ENCODE results near the gene UQCRQ. TPM values are rescaled to one million over a fixed set of nuclear protein-coding genes. Genes with fewer than 3 reads are reported as not detected.

The UQCRQ gene
- total RNA-seq, 1 experiment from 2014 or later: 719 TPM

GRCh38 chr5:132827943-132828673 is 38.3 kb upstream of the UQCRQ start:
- Mint-ChIP-seq H3K4me3 (ENCODE audit: low read depth, unreplicated experiment) (no peak overlapping the region), H3K9me3 (ENCODE audit: low read depth, unreplicated experiment) (no peaks in the 10 kb centered on the region), H3K4me1 (ENCODE audit: low read depth, unreplicated experiment) (peaks cover 19% of the 10 kb centered on the region), H3K27me3 (ENCODE audit: unreplicated experiment) (no peaks in the 10 kb centered on the region), H3K36me3 (ENCODE audit: insufficient read depth, unreplicated experiment) (peaks cover 38% of the 10 kb centered on the region), H3K27ac (ENCODE audit: unreplicated experiment) (no peak overlapping the region)
- intact Hi-C loops (cut with micrococcal nuclease; ENCODE audit: unreplicated experiment): loop anchor here (2.0 to 10.0 kb wide), 2 partner anchors 55 to 243 kb away; no protein-coding TSS in a partner anchor
- DNase-seq: no peak
- BruUV-seq (replicated peaks): TSS peak; percentile 43
- TF ChIP-seq CTCF (IDR thresholded peaks at IDR 0.05; ENCODE audit: unreplicated experiment): no peak
- CTCF ChIA-PET: interaction anchor here (0.5 to 3.2 kb wide), 4 partner anchors 21 to 440 kb away, joined by 3 to 23 read pairs (median 4); no protein-coding TSS in a partner anchor

- peaks cover 35% of the 10 kb centered on the region for H3K36me3 Mint-ChIP-seq (ENCODE audit: insufficient read depth, unreplicated experiment)
- no TSS peak for BruUV-seq (replicated peaks)
- H3K9me3 Mint-ChIP-seq (ENCODE audit: low read depth, unreplicated experiment): no peaks in the 10 kb centered on the region
- no peak for TF ChIP-seq CTCF (IDR thresholded peaks at IDR 0.05; ENCODE audit: unreplicated experiment)
- peaks cover 19% of the 10 kb centered on the region for H3K4me1 Mint-ChIP-seq (ENCODE audit: low read depth, unreplicated experiment)
- peak overlapping the region; percentile 78 for H3K27ac Mint-ChIP-seq (ENCODE audit: unreplicated experiment)
- intact Hi-C loops (cut with micrococcal nuclease; ENCODE audit: unreplicated experiment): loop anchor here (2.0 to 10.0 kb wide), 2 partner anchors 54 to 244 kb away; no protein-coding TSS in a partner anchor
- H3K27me3 Mint-ChIP-seq (ENCODE audit: unreplicated experiment): no peaks in the 10 kb centered on the region
- H3K4me3 Mint-ChIP-seq (ENCODE audit: low read depth, unreplicated experiment): peak overlapping the region; percentile 95
- no peak for DNase-seq
- CTCF ChIA-PET: interaction anchor here (0.8 to 3.2 kb wide), 5 partner anchors 16 to 59 kb away, joined by 3 to 23 read pairs (median 3); no protein-coding TSS in a partner anchor
Measured at GRCh38 chr5:132828846-132829494, 37.5 kb upstream of the UQCRQ start.

GRCh38 chr5:132829742-132830435 is 36.6 kb upstream of the UQCRQ start:
- no TSS peak for BruUV-seq (replicated peaks)
- peaks cover 19% of the 10 kb centered on the region for H3K4me1 Mint-ChIP-seq (ENCODE audit: low read depth, unreplicated experiment)
- intact Hi-C loops (cut with micrococcal nuclease; ENCODE audit: unreplicated experiment): loop anchor here (2.0 to 10.0 kb wide), 2 partner anchors 53 to 245 kb away; no protein-coding TSS in a partner anchor
- CTCF ChIA-PET: interaction anchor here (0.8 to 3.2 kb wide), 4 partner anchors 15 to 58 kb away, joined by 3 to 23 read pairs (median 4); no protein-coding TSS in a partner anchor
- H3K36me3 Mint-ChIP-seq (ENCODE audit: insufficient read depth, unreplicated experiment): peaks cover 35% of the 10 kb centered on the region
- no peaks in the 10 kb centered on the region for H3K27me3 Mint-ChIP-seq (ENCODE audit: unreplicated experiment)
- H3K9me3 Mint-ChIP-seq (ENCODE audit: low read depth, unreplicated experiment): no peaks in the 10 kb centered on the region
- H3K27ac Mint-ChIP-seq (ENCODE audit: unreplicated experiment): peak overlapping the region; percentile 78
- peak; percentile 93 for DNase-seq
- H3K4me3 Mint-ChIP-seq (ENCODE audit: low read depth, unreplicated experiment): peak overlapping the region; percentile 95
- TF ChIP-seq CTCF (IDR thresholded peaks at IDR 0.05; ENCODE audit: unreplicated experiment): peak; percentile 91

GRCh38 chr5:132830436-132831094 is 35.9 kb upstream of the UQCRQ start, which contains the start of gene SHROOM1:
TSS of gene SHROOM1 (minus strand) at chr5:132830647. CDS start at chr5:132826140, 4,507 bp downstream.
- intact Hi-C loops (cut with micrococcal nuclease; ENCODE audit: unreplicated experiment): no loop called here
- peak within 1 kb of the TSS; percentile 95 for H3K4me3 Mint-ChIP-seq (ENCODE audit: low read depth, unreplicated experiment)
- no TSS peak for BruUV-seq (replicated peaks)
- peak; percentile 83 for DNase-seq
- H3K27ac Mint-ChIP-seq (ENCODE audit: unreplicated experiment): peak within 1 kb of the TSS; percentile 79
- H3K4me1 Mint-ChIP-seq (ENCODE audit: low read depth, unreplicated experiment): peaks cover 19% of the 10 kb centered on the region
- peaks cover 35% of the 10 kb centered on the region for H3K36me3 Mint-ChIP-seq (ENCODE audit: insufficient read depth, unreplicated experiment)
- CTCF ChIA-PET: interaction anchor here (1.1 to 3.2 kb wide), 2 partner anchors 33 to 53 kb away, joined by 4 to 23 read pairs; no protein-coding TSS in a partner anchor
- TF ChIP-seq CTCF (IDR thresholded peaks at IDR 0.05; ENCODE audit: unreplicated experiment): no peak
- no peaks in the 10 kb centered on the region for H3K27me3 Mint-ChIP-seq (ENCODE audit: unreplicated experiment)
- H3K9me3 Mint-ChIP-seq (ENCODE audit: low read depth, unreplicated experiment): no peaks in the 10 kb centered on the region
